ENCODE data around the gene SLC13A2.

SLC13A2 gene

DNA sequence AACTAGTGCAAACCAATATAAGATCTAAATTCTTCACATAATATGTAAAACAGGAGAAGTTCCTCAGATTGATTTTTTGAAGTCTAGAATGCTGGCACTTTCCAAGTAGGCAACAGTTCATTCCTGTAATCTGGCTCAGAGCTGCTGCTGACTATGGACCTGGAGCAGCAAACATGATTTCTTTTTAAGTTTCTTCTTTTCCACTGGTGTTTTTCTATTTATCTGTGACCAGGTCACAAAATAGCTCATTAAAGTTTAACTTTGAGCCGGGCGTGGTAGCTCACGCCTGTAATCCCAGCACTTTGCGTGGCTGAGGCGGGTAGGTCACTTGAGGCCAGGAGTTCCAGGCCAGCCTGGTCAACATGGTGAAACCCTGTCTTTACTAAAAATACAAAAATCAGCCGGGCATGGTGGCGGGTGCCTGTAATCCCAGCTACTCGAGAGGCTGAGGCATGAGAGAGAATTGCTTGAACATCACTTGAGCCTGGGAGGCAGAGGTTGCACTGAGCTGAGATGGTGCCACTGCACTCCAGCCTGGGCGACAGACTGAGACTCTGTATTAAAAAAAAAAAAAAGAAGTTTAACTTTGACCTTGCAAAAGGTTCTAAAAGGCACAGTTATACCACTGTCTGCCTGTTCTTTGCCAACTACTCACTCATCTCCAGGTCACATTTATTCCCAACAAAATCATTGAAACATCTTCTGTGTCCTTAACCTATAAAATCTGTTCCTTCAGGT lies 29.4 kb upstream of the SLC13A2 start:
- Histone ChIP-seq H3K4me2 (ENCODE audit: low read depth, low read length, poor library complexity, severe bottlenecking) (no peak overlapping the region), H3K9me3 (ENCODE audit: insufficient read depth, low read depth, low read length) (no peaks in the 10 kb centered on the region), H3K9ac (ENCODE audit: low read depth, low read length, poor library complexity, severe bottlenecking) (no peak overlapping the region), H3K9me2 (replicated peaks; ENCODE audit: low read depth, low read length) (no peaks in the 10 kb centered on the region), H3K4me1 (ENCODE audit: insufficient read depth, low read length, poor library complexity, severe bottlenecking) (no peaks in the 10 kb centered on the region), H3F3A (ENCODE audit: low read depth) (no peaks in the 10 kb centered on the region), H3K79me2 (ENCODE audit: insufficient read depth, low read length) (no peaks in the 10 kb centered on the region), H4K20me1 (ENCODE audit: insufficient read depth, low read length, poor library complexity, severe bottlenecking) (no peaks in the 10 kb centered on the region), H2AFZ (ENCODE audit: low read length) (no peak overlapping the region), H3K27me3 (ENCODE audit: insufficient read depth, low read length, poor library complexity, severe bottlenecking) (no peaks in the 10 kb centered on the region), H3K36me3 (ENCODE audit: insufficient read depth, low read length) (no peaks in the 10 kb centered on the region), H3K4me3 (ENCODE audit: low read length, poor library complexity, severe bottlenecking) (no peak overlapping the region)
- TF ChIP-seq CTCF (conservative IDR thresholded peaks at IDR 0.05; ENCODE audit: low read length), result no peak
- TF ChIP-seq EZH2phosphoT487 (IDR thresholded peaks at IDR 0.05; ENCODE audit: borderline replicate concordance), result no peak

- H4K20me1 ChIP-seq (ENCODE audit: insufficient read depth, low read length, poor library complexity, severe bottlenecking), result no peaks in the 10 kb centered on the region
- no peaks in the 10 kb centered on the region for H3F3A ChIP-seq (ENCODE audit: low read depth)
- H3K27me3 ChIP-seq (ENCODE audit: insufficient read depth, low read length, poor library complexity, severe bottlenecking), result no peaks in the 10 kb centered on the region
- no peak overlapping the region for H2AFZ ChIP-seq (ENCODE audit: low read length)
- H3K9ac ChIP-seq (ENCODE audit: low read depth, low read length, poor library complexity, severe bottlenecking), result no peak overlapping the region
- H3K9me3 ChIP-seq (ENCODE audit: insufficient read depth, low read depth, low read length), result no peaks in the 10 kb centered on the region
- H3K79me2 ChIP-seq (ENCODE audit: insufficient read depth, low read length), result no peaks in the 10 kb centered on the region
- no peak overlapping the region for H3K4me2 ChIP-seq (ENCODE audit: low read depth, low read length, poor library complexity, severe bottlenecking)
- no peak overlapping the region for H3K4me3 ChIP-seq (ENCODE audit: low read length, poor library complexity, severe bottlenecking)
- H3K4me1 ChIP-seq (ENCODE audit: insufficient read depth, low read length, poor library complexity, severe bottlenecking), result no peaks in the 10 kb centered on the region
- no peaks in the 10 kb centered on the region for H3K36me3 ChIP-seq (ENCODE audit: insufficient read depth, low read length)
- no peak for TF ChIP-seq CTCF (conservative IDR thresholded peaks at IDR 0.05; ENCODE audit: low read length)
- TF ChIP-seq EZH2phosphoT487 (IDR thresholded peaks at IDR 0.05; ENCODE audit: borderline replicate concordance), result no peak
- no peaks in the 10 kb centered on the region for H3K9me2 ChIP-seq (replicated peaks; ENCODE audit: low read depth, low read length)
Observed at GRCh38 chr17:28446716-28447395, 26.6 kb upstream of the SLC13A2 start.

DNA sequence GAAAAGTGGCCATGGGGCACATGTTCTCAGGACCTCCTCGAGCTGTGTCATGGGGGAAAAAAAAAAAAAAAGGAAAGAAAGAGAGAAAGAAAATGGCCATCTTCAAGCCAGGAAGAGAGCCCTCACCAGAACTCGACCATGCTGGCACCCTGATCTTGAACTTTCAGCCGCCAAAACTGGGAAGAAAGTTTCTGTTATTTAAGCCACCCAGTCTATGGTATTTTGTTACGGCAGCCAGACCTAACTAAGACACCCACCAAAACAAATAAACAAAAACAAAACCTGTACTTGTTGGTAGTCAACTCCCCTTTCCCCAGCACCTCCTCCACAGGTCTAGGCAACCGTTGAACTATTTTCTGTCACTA lies 26.1 kb upstream of the SLC13A2 start:
- H3K9me3 ChIP-seq (ENCODE audit: insufficient read depth, low read depth, low read length), result no peaks in the 10 kb centered on the region
- H3K4me3 ChIP-seq (ENCODE audit: low read length, poor library complexity, severe bottlenecking), result no peak overlapping the region
- H3K79me2 ChIP-seq (ENCODE audit: insufficient read depth, low read length), result no peaks in the 10 kb centered on the region
- H3F3A ChIP-seq (ENCODE audit: low read depth), result no peaks in the 10 kb centered on the region
- no peaks in the 10 kb centered on the region for H3K27me3 ChIP-seq (ENCODE audit: insufficient read depth, low read length, poor library complexity, severe bottlenecking)
- no peak overlapping the region for H2AFZ ChIP-seq (ENCODE audit: low read length)
- H3K4me2 ChIP-seq (ENCODE audit: low read depth, low read length, poor library complexity, severe bottlenecking), result no peak overlapping the region
- no peak overlapping the region for H3K9ac ChIP-seq (ENCODE audit: low read depth, low read length, poor library complexity, severe bottlenecking)
- TF ChIP-seq CTCF (conservative IDR thresholded peaks at IDR 0.05; ENCODE audit: low read length) (no peak), EZH2phosphoT487 (IDR thresholded peaks at IDR 0.05; ENCODE audit: borderline replicate concordance) (no peak)
- H3K4me1 ChIP-seq (ENCODE audit: insufficient read depth, low read length, poor library complexity, severe bottlenecking), result no peaks in the 10 kb centered on the region
- H3K36me3 ChIP-seq (ENCODE audit: insufficient read depth, low read length), result no peaks in the 10 kb centered on the region
- H4K20me1 ChIP-seq (ENCODE audit: insufficient read depth, low read length, poor library complexity, severe bottlenecking), result no peaks in the 10 kb centered on the region
- no peaks in the 10 kb centered on the region for H3K9me2 ChIP-seq (replicated peaks; ENCODE audit: low read depth, low read length)

All from Loucy (cell line).